Keratinocyte (primary cell): ENCODE data around the gene KLF11. TPM values are rescaled to one million over a fixed set of nuclear protein-coding genes. Genes with fewer than 3 reads are reported as not detected.

Experiments used
- DNase-seq: peaks from one replicate; pipeline ENCODE4 v3.0.0-alpha.2; 2011; ENCODE audit warnings: low read depth, missing footprints, low spot score
- FAIRE-seq: peaks from 2 replicates; lab custom pipeline; 2011; peaks lifted over from hg19 to GRCh38; lab: Jason Lieb, UNC
- H2AFZ ChIP-seq: 2 replicates; pipeline ENCODE4 v1.6.0; 2012; ENCODE audit warnings: low read length, control low read depth, inconsistent platforms; ENCODE audit not compliant: control insufficient read depth
- H3K27ac ChIP-seq: 2 replicates; pipeline ENCODE4 v1.5.1; 2011; ENCODE audit warnings: low read length; ENCODE audit not compliant: control insufficient read depth, insufficient read depth
- H3K27me3 ChIP-seq: 3 replicates; pipeline ENCODE4 v1.6.0; 2011; ENCODE audit warnings: low read length; ENCODE audit not compliant: control insufficient read depth, insufficient read depth; ENCODE audit errors: extremely low read depth
- H3K36me3 ChIP-seq, 2 experiments: 2 replicates in 1 of 2; 3 replicates in 1 of 2; pipeline ENCODE4 v1.5.1; 2011; ENCODE audit warnings: low read length in 2 of 2, mild to moderate bottlenecking in 1 of 2; ENCODE audit not compliant: control insufficient read depth in 2 of 2, insufficient read depth in 2 of 2; ENCODE audit errors: extremely low read depth in 1 of 2
- H3K4me1 ChIP-seq: 3 replicates; pipeline ENCODE4 v1.5.1; 2011; ENCODE audit warnings: low read length; ENCODE audit not compliant: control insufficient read depth, insufficient read depth; ENCODE audit errors: extremely low read depth
- H3K4me2 ChIP-seq: 3 replicates; pipeline ENCODE4 v1.6.0; 2011; ENCODE audit warnings: low read depth, low read length; ENCODE audit not compliant: control insufficient read depth, insufficient read depth; ENCODE audit errors: extremely low read depth
- H3K4me3 ChIP-seq, 3 experiments: fragments of 200-600 bp in 1 of 3; sonication (generic) in 1 of 3; 2 replicates in 2 of 3; 3 replicates in 1 of 3; pipeline ENCODE4 v1.5.1; 2011 to 2016; ENCODE audit warnings: low read length in 3 of 3, mild to moderate bottlenecking in 3 of 3, control low read depth in 2 of 3, inconsistent platforms in 1 of 3, low read depth in 1 of 3, mixed read lengths in 1 of 3, mixed run types in 1 of 3, moderate library complexity in 1 of 3; ENCODE audit not compliant: control insufficient read depth in 2 of 3, insufficient read depth in 2 of 3; ENCODE audit errors: extremely low read depth in 1 of 3
- H3K79me2 ChIP-seq: 2 replicates; pipeline ENCODE4 v1.6.0; 2012; ENCODE audit warnings: low read length; ENCODE audit not compliant: control insufficient read depth, insufficient read depth
- H3K9ac ChIP-seq: 3 replicates; pipeline ENCODE4 v1.6.0; 2011; ENCODE audit warnings: low read length; ENCODE audit not compliant: control insufficient read depth, insufficient read depth; ENCODE audit errors: extremely low read depth
- H3K9me1 ChIP-seq: 3 replicates; pipeline ENCODE4 v1.6.0; 2011; ENCODE audit warnings: low read length; ENCODE audit not compliant: control insufficient read depth, insufficient read depth; ENCODE audit errors: extremely low read depth
- H3K9me3 ChIP-seq: 2 replicates; pipeline ENCODE4 v1.5.1; 2012; ENCODE audit warnings: low read depth, low read length; ENCODE audit not compliant: control insufficient read depth
- H4K20me1 ChIP-seq: 3 replicates; pipeline ENCODE4 v1.6.0; 2011; ENCODE audit warnings: low read length; ENCODE audit not compliant: control insufficient read depth, insufficient read depth; ENCODE audit errors: extremely low read depth
- EZH2 ChIP-seq: IDR thresholded peaks from one replicate; pipeline ENCODE4 v1.6.1; 2012; ENCODE audit warnings: inconsistent platforms, mild to moderate bottlenecking, low read length, moderate library complexity
- dilution Hi-C: fragments of 300-500 bp; cut with MboI; formaldehyde crosslinking; loops from one replicate; pipeline ENCODE4 v1.7.0; 2020; ENCODE audit warnings: low sequenced_read_pairs; ENCODE audit not compliant: extremely low pct_ligation_motif_present
- polyA plus RNA-seq, 5 experiments: library from polyadenylated mRNA; depleted of rRNA in 3 of 5; stranded (reverse) in 3 of 5; stranded (forward) in 1 of 5; unstranded in 1 of 5; fragments of >200 nt; gene quantifications; 1 replicate in 1 of 5; 2 replicates in 3 of 5; 3 replicates in 1 of 5; pipeline versions ENCODE4 v1.2.1 to v1.2.3, GENCODE V29; 2011 to 2012; ENCODE audit warnings: missing spikeins in 2 of 5, low read depth in 1 of 5, low replicate concordance in 1 of 5
- TF ChIP-seq, protein P1 (sequence below), 3 experiments: IDR thresholded peaks in 1 of 3; conservative IDR thresholded peaks in 1 of 3; optimal IDR thresholded peaks in 1 of 3; 2 replicates in 2 of 3; 3 replicates in 1 of 3; pipeline versions ENCODE3 to v1.5.1; 2011; ENCODE audit warnings: low read length in 3 of 3, mild to moderate bottlenecking in 3 of 3, moderate library complexity in 2 of 3, control low read depth in 1 of 3, inconsistent platforms in 1 of 3; ENCODE audit not compliant: insufficient read depth in 2 of 3; ENCODE audit errors: extremely low read depth in 1 of 3

KLF11 gene
- polyA plus RNA-seq, 1 donor (not counting 4 experiments of a cell fraction or from before 2014, with no cell fraction given), result 7.0 TPM

DNA sequence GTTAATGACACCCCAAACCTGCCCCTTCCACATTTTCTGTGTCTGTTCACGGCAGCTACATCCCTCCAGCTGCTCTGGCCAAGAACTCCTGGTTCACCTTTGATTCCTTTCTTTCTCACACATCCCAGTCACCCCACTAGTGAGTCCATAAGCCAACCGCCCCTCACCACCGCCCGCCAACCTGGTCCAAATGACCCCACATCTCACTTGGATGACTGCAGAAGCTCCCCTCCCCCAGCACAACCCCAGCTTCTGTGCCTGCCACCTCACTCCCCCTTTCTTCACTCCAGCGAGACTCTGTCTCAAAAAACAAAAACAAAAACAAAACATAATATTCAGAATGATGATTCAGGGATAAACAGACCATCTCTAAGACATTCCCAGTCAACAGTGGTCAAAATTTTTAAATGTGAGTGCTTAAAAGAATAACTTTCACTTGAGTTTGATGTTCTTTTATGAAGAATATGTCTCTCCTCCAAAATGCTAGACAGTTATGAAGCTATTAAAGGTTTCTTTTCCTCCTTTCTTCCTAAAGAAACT lies 33.7 kb downstream of the KLF11 start:
- no peaks in the 10 kb centered on the region for H3K36me3 ChIP-seq
- no peaks in the 10 kb centered on the region for H3K9me3 ChIP-seq
- H4K20me1 ChIP-seq, result no peaks in the 10 kb centered on the region
- no peak for TF ChIP-seq EZH2
- TF ChIP-seq, protein P1, sequence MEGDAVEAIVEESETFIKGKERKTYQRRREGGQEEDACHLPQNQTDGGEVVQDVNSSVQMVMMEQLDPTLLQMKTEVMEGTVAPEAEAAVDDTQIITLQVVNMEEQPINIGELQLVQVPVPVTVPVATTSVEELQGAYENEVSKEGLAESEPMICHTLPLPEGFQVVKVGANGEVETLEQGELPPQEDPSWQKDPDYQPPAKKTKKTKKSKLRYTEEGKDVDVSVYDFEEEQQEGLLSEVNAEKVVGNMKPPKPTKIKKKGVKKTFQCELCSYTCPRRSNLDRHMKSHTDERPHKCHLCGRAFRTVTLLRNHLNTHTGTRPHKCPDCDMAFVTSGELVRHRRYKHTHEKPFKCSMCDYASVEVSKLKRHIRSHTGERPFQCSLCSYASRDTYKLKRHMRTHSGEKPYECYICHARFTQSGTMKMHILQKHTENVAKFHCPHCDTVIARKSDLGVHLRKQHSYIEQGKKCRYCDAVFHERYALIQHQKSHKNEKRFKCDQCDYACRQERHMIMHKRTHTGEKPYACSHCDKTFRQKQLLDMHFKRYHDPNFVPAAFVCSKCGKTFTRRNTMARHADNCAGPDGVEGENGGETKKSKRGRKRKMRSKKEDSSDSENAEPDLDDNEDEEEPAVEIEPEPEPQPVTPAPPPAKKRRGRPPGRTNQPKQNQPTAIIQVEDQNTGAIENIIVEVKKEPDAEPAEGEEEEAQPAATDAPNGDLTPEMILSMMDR (optimal IDR thresholded peaks at IDR 0.05 in 1 of 3, IDR thresholded peaks at IDR 0.05 in 1 of 3, conservative IDR thresholded peaks at IDR 0.05 in 1 of 3; ENCODE audit: extremely low read depth in 1 of 3, insufficient read depth in 2 of 3, low read length in 3 of 3), result no peak
- H3K4me2 ChIP-seq, result no peak overlapping the region
- H2AFZ ChIP-seq, result no peak overlapping the region
- no peaks in the 10 kb centered on the region for H3K9me1 ChIP-seq
- H3K4me1 ChIP-seq, result no peaks in the 10 kb centered on the region
- DNase-seq, result no peak
- peaks cover 61% of the 10 kb centered on the region for H3K27me3 ChIP-seq
- no peak for FAIRE-seq
- dilution Hi-C loops, result no loop called here
- no peak overlapping the region for H3K4me3 ChIP-seq
- H3K27ac ChIP-seq, result no peak overlapping the region
- H3K79me2 ChIP-seq, result no peaks in the 10 kb centered on the region
- H3K9ac ChIP-seq, result no peak overlapping the region

DNA sequence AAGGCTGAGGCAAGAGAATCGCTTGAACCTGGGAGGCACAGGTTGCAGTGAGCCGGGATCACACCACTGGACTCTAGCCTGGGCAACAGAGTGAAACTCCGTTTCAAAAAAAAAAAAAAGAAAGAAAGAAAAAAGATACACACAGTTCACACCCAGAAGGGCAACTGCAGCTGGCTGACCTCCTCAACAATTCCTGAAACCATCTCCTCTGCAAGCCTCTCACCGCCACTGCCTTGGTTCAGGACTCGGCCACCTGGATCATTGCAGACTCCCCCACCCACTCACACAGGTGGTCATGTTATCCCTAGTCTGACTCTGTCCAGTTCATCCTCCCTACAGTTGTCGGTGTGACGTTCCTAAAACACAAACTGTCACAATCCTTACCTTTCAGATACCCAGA lies 34.7 kb downstream of the KLF11 start:
- FAIRE-seq, result no peak
- Histone ChIP-seq H3K9me1 (no peaks in the 10 kb centered on the region), H3K27me3 (peaks cover 61% of the 10 kb centered on the region), H3K9me3 (no peaks in the 10 kb centered on the region), H3K4me1 (no peaks in the 10 kb centered on the region), H2AFZ (no peak overlapping the region), H3K4me3 (no peak overlapping the region), H3K9ac (no peak overlapping the region), H3K36me3 (no peaks in the 10 kb centered on the region), H3K4me2 (no peak overlapping the region), H4K20me1 (no peaks in the 10 kb centered on the region), H3K27ac (no peak overlapping the region), H3K79me2 (no peaks in the 10 kb centered on the region)
- dilution Hi-C loops, result no loop called here
- DNase-seq, result no peak
- TF ChIP-seq EZH2, result no peak
- TF ChIP-seq, protein P1 (optimal IDR thresholded peaks at IDR 0.05 in 1 of 3, IDR thresholded peaks at IDR 0.05 in 1 of 3, conservative IDR thresholded peaks at IDR 0.05 in 1 of 3; ENCODE audit: extremely low read depth in 1 of 3, insufficient read depth in 2 of 3, low read length in 3 of 3), result no peak
